WTC11 (cell line): Measurements from ENCODE around the gene ZCWPW1. TPM values are rescaled to one million over a fixed set of nuclear protein-coding genes. Genes with fewer than 3 reads are reported as not detected.
"Not testable (repeated sequence)": the region's sequence is repeated elsewhere in the genome, so short reads cannot be mapped to it uniquely, and the experiment has no call there.

Source experiments
- ATAC-seq: fragments of 200-7000 bp; cut with Tn5 transposase; 2 replicates; pipeline ENCODE4 v1.10.0; 2021; ENCODE audit warnings: mild to moderate bottlenecking, moderate library complexity
- CTCF ChIA-PET: fragments of 300-600 bp; sonication (Branson Sonifier 250); formaldehyde crosslinking; loops from one replicate; lab custom pipeline; 2021; ENCODE audit warnings: antibody characterized with exemption; lab: Charles Lee
- POLR2A ChIA-PET: fragments of 350-600 bp; sonication (Branson Sonifier 250); formaldehyde crosslinking; loops from one replicate; lab custom pipeline; 2021; ENCODE audit warnings: antibody characterized with exemption; lab: Charles Lee
- DNase-seq: peaks from one replicate; pipeline ENCODE4 v3.0.0; 2021; ENCODE audit warnings: low spot score
- H3K27ac Mint-ChIP-seq: 2 replicates; pipeline ENCODE4 v1.8.0; 2021; ENCODE audit warnings: mixed read lengths
- H3K27me3 Mint-ChIP-seq: 2 replicates; pipeline ENCODE4 v1.8.0; 2021; ENCODE audit warnings: low read depth, mild to moderate bottlenecking, moderate library complexity, mixed read lengths
- H3K36me3 Mint-ChIP-seq: 2 replicates; pipeline ENCODE4 v1.8.0; 2021; ENCODE audit warnings: mixed read lengths
- H3K4me1 Mint-ChIP-seq: 2 replicates; pipeline ENCODE4 v1.8.0; 2022; ENCODE audit warnings: mixed read lengths
- H3K4me3 Mint-ChIP-seq: 2 replicates; pipeline ENCODE4 v1.8.0; 2021; ENCODE audit warnings: mild to moderate bottlenecking, moderate library complexity, mixed read lengths
- H3K9me3 Mint-ChIP-seq: 2 replicates; pipeline ENCODE4 v1.8.0; 2021; ENCODE audit warnings: mixed read lengths
- AR ChIP-seq: fragments of 250-450 bp; sonication (Bioruptor Pico); IDR thresholded peaks from 2 replicates; pipeline ENCODE4 v1.9.0; 2021; ENCODE audit warnings: mild to moderate bottlenecking
- CTCF ChIP-seq: fragments of 200-600 bp; IDR thresholded peaks from 2 replicates; pipeline ENCODE4 v1.8.0; 2022; ENCODE audit warnings: antibody characterized with exemption
- FOXP1 ChIP-seq: sonication (generic); formaldehyde crosslinking; IDR thresholded peaks from 2 replicates; pipeline ENCODE4 v1.8.0; 2022; ENCODE audit warnings: missing genetic modification reagents, mild to moderate bottlenecking, moderate library complexity, borderline replicate concordance
- HMGA2 ChIP-seq: fragments of 250-450 bp; sonication (Bioruptor Pico); IDR thresholded peaks from 2 replicates; pipeline ENCODE4 v1.4.0; 2021; ENCODE audit warnings: mild to moderate bottlenecking, moderate library complexity
- NFATC4 ChIP-seq: fragments of 250-450 bp; sonication (Bioruptor Pico); IDR thresholded peaks from 2 replicates; pipeline ENCODE4 v1.9.0; 2021; ENCODE audit warnings: mild to moderate bottlenecking
- NFE2L1 ChIP-seq: sonication (generic); formaldehyde crosslinking; IDR thresholded peaks from 2 replicates; pipeline ENCODE4 v1.8.1; 2023; ENCODE audit warnings: missing genetic modification reagents
- NFYB ChIP-seq: sonication (generic); formaldehyde crosslinking; conservative IDR thresholded peaks from 2 replicates; pipeline ENCODE4 v1.8.0; 2022; ENCODE audit warnings: low read depth, missing genetic modification reagents
- PREB ChIP-seq: sonication (generic); formaldehyde crosslinking; IDR thresholded peaks from 2 replicates; pipeline ENCODE4 v1.8.1; 2022; ENCODE audit warnings: mild to moderate bottlenecking, missing genetic modification reagents, moderate library complexity, borderline replicate concordance
- PRRX2 ChIP-seq: fragments of 250-450 bp; sonication (Bioruptor Pico); IDR thresholded peaks from 2 replicates; pipeline ENCODE4 v1.8.0; 2021; ENCODE audit warnings: mild to moderate bottlenecking
- SMAD4 ChIP-seq: sonication (generic); formaldehyde crosslinking; IDR thresholded peaks from 2 replicates; pipeline ENCODE4 v1.8.0; 2022; ENCODE audit warnings: mild to moderate bottlenecking, missing genetic modification reagents
- SOX15 ChIP-seq: fragments of 250-450 bp; sonication (Bioruptor Pico); IDR thresholded peaks from 2 replicates; pipeline ENCODE4 v1.9.0; 2021; ENCODE audit warnings: mild to moderate bottlenecking
- TEAD1 ChIP-seq: sonication (generic); formaldehyde crosslinking; IDR thresholded peaks from 2 replicates; pipeline ENCODE4 v1.8.0; 2022; ENCODE audit warnings: mild to moderate bottlenecking, missing genetic modification reagents
- USF2 ChIP-seq: sonication (generic); formaldehyde crosslinking; IDR thresholded peaks from 2 replicates; pipeline ENCODE4 v1.8.1; 2023; ENCODE audit warnings: mild to moderate bottlenecking, missing genetic modification reagents, moderate library complexity
- ZBTB21 ChIP-seq: sonication (generic); formaldehyde crosslinking; IDR thresholded peaks from 2 replicates; pipeline ENCODE4 v1.8.1; 2023; ENCODE audit warnings: mild to moderate bottlenecking, missing genetic modification reagents, borderline replicate concordance
- ZMAT4 ChIP-seq: fragments of 250-450 bp; sonication (Bioruptor Pico); IDR thresholded peaks from 2 replicates; pipeline ENCODE4 v1.9.0; 2021; ENCODE audit warnings: mild to moderate bottlenecking
- ZNF121 ChIP-seq: sonication (generic); formaldehyde crosslinking; IDR thresholded peaks from 2 replicates; pipeline ENCODE4 v1.8.0; 2023; ENCODE audit warnings: missing genetic modification reagents
- ZNF281 ChIP-seq: sonication (generic); formaldehyde crosslinking; IDR thresholded peaks from 2 replicates; pipeline ENCODE4 v1.8.0; 2023; ENCODE audit warnings: mild to moderate bottlenecking, missing genetic modification reagents
- ZNF532 ChIP-seq: fragments of 250-450 bp; sonication (Bioruptor Pico); IDR thresholded peaks from 2 replicates; pipeline ENCODE4 v1.9.0; 2021; ENCODE audit warnings: mild to moderate bottlenecking, borderline replicate concordance
- total RNA-seq: library from RNA; stranded (reverse); gene quantifications from 3 replicates; pipeline ENCODE4 v1.2.3, GENCODE V29; 2021

Gene ZCWPW1
- total RNA-seq, 1 experiment from 2014 or later = 1.4 TPM

GRCh38 chr7:100455206-100455605, 26.7 kb upstream of the ZCWPW1 start (continued):
- TF ChIP-seq ZNF281 = no peak
- no peak for TF ChIP-seq FOXP1 (CRISPR knock-in tag)
- TF ChIP-seq PREB = no peak
- TF ChIP-seq AR (CRISPR knock-in tag) = no peak
- no peak for TF ChIP-seq CTCF
- TF ChIP-seq NFYB (CRISPR knock-in tag) = no peak
- TF ChIP-seq USF2 (CRISPR knock-in tag) = no peak
- no peak for TF ChIP-seq ZBTB21 (CRISPR knock-in tag)
- TF ChIP-seq HMGA2 (CRISPR knock-in tag) = no peak
- TF ChIP-seq ZMAT4 (CRISPR knock-in tag) = no peak

- CTCF ChIA-PET = interaction anchor here (1.3 to 4.2 kb wide), 6 partner anchors 12 to 131 kb away, joined by 4 to 45 read pairs (median 19); partner anchors contain the start of genes FBXO24, LRCH4, MEPCE and ZCWPW1
Observed at GRCh38 chr7:100453854-100454253, 25.4 kb upstream of the ZCWPW1 start.

GRCh38 chr7:100452513-100452912, 24.0 kb upstream of the ZCWPW1 start:
- H3K27ac Mint-ChIP-seq = no peak overlapping the region
- no peak overlapping the region for H3K4me3 Mint-ChIP-seq
- no peaks in the 10 kb centered on the region for H3K36me3 Mint-ChIP-seq
- H3K4me1 Mint-ChIP-seq = peaks cover 10% of the 10 kb centered on the region
- TF ChIP-seq TEAD1 (CRISPR knock-in tag) (no peak), SMAD4 (CRISPR knock-in tag) (no peak), NFE2L1 (CRISPR knock-in tag) (no peak), PRRX2 (CRISPR knock-in tag) (no peak), NFATC4 (CRISPR knock-in tag) (no peak), ZNF532 (CRISPR knock-in tag) (no peak), SOX15 (CRISPR knock-in tag) (no peak)
- ChIA-PET CTCF (interaction anchor here (4.2 kb wide), 1 partner anchor 107 kb away, joined by 22 read pairs; no protein-coding TSS in a partner anchor), POLR2A (no interaction called here)
- no peak for DNase-seq
- no peaks in the 10 kb centered on the region for H3K27me3 Mint-ChIP-seq
- no peaks in the 10 kb centered on the region for H3K9me3 Mint-ChIP-seq
- no peak for ATAC-seq

More at GRCh38 chr7:100453854-100454253, 25.4 kb upstream of the ZCWPW1 start:
- not testable (repeated sequence) for H3K27me3 Mint-ChIP-seq, ATAC-seq
- TF ChIP-seq ZNF121 (CRISPR knock-in tag) = peak; percentile 76; the same call in 1 of the 2 replicates
- TF ChIP-seq, all 79 proteins: peak for 1; not testable (repeated sequence) for 78
- not testable (repeated sequence) for H3K27ac Mint-ChIP-seq, DNase-seq, H3K36me3 Mint-ChIP-seq, H3K4me3 Mint-ChIP-seq, H3K9me3 Mint-ChIP-seq, H3K4me1 Mint-ChIP-seq
- POLR2A ChIA-PET = interaction anchor here (0.7 kb wide), 1 partner anchor 50 kb away, joined by 4 read pairs; no protein-coding TSS in a partner anchor
